Measurements from ENCODE around the gene LENG1. TPM values are rescaled to one million over a fixed set of nuclear protein-coding genes. Genes with fewer than 3 reads are reported as not detected.
"Not testable (repeated sequence)": the region's sequence is repeated elsewhere in the genome, so short reads cannot be mapped to it uniquely, and the experiment has no call there.

Gene LENG1
- total RNA-seq, 1 donor from 2014 or later, result 2.7 TPM

DNA sequence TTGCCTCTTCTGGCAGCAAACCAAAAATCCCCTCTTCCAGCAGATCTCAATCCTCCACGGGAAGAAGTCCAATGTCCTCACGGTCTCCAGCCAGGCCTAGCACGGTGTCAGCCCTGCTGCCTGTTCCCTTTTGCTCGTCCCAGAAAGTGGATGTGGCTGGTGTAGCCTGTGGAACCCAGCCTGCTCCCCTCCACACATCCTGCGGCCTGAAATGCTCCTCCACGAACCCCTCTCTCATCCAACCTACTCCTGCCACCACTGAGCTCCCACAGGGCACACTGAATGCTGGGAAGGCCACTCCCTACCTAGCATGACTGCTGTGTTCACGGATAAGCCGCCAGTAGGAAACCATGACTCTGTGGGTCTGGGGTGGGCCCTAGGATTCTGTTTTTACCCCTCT, 26.8 kb upstream of the LENG1 start:
- Mint-ChIP-seq H3K4me1 (peaks cover 10% of the 10 kb centered on the region), H3K27ac (peak overlapping the region; percentile 46), H3K9me3 (no peaks in the 10 kb centered on the region), H3K4me3 (no peak overlapping the region), H3K27me3 (ENCODE audit: insufficient read depth, low read depth) (peaks cover 22% of the 10 kb centered on the region), H3K36me3 (peaks cover 15% of the 10 kb centered on the region)
- Histone ChIP-seq H3K9me3 (ENCODE audit: low read depth) (no peaks in the 10 kb centered on the region), H3K4me2 (no peak overlapping the region), H2AFZ (replicated peaks) (no peak overlapping the region), H3K4me1 (peaks cover 5% of the 10 kb centered on the region), H3F3A (ENCODE audit: low read depth) (peaks cover 10% of the 10 kb centered on the region), H3K9ac (no peak overlapping the region), H3K27me3 (no peaks in the 10 kb centered on the region), H3K4me3 (no peak overlapping the region), H3K36me3 (no peaks in the 10 kb centered on the region), H3K79me2 (ENCODE audit: low read depth) (peaks cover 21% of the 10 kb centered on the region), H3K27ac (no peak overlapping the region), H4K20me1 (ENCODE audit: low read depth) (peaks cover 8% of the 10 kb centered on the region)
- no peak for TF ChIP-seq EZH2 (IDR thresholded peaks at IDR 0.05)
- TF ChIP-seq, protein P1, sequence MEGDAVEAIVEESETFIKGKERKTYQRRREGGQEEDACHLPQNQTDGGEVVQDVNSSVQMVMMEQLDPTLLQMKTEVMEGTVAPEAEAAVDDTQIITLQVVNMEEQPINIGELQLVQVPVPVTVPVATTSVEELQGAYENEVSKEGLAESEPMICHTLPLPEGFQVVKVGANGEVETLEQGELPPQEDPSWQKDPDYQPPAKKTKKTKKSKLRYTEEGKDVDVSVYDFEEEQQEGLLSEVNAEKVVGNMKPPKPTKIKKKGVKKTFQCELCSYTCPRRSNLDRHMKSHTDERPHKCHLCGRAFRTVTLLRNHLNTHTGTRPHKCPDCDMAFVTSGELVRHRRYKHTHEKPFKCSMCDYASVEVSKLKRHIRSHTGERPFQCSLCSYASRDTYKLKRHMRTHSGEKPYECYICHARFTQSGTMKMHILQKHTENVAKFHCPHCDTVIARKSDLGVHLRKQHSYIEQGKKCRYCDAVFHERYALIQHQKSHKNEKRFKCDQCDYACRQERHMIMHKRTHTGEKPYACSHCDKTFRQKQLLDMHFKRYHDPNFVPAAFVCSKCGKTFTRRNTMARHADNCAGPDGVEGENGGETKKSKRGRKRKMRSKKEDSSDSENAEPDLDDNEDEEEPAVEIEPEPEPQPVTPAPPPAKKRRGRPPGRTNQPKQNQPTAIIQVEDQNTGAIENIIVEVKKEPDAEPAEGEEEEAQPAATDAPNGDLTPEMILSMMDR (IDR thresholded peaks at IDR 0.05), result no peak
- TF ChIP-seq EZH2phosphoT487 (IDR thresholded peaks at IDR 0.05), result no peak
- DNase-seq (ENCODE audit: low spot score), result no peak

DNA sequence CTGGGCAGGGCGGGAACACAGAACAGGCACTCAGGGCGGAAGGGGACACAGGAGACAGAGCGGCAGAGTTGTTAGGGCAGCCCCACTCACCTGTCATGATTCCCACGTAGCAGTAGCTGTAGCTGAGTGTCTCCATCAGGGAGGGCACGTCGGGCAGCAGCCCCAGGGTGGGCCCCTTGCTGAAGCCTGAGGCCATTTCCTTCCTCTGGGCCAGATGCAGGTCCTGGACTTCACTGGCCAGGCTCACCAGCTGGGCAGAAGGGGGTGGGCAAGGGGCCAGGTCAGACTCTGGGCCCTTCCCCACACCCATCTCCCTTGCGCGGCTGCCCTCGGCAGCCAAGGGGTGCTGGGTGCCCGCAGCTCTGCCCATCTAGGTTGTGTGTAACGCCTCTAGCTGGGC, 23.9 kb upstream of the LENG1 start:
- Mint-ChIP-seq H3K36me3 (peaks cover 17% of the 10 kb centered on the region), H3K4me1 (peaks cover 29% of the 10 kb centered on the region), H3K27me3 (ENCODE audit: insufficient read depth, low read depth) (peaks cover 13% of the 10 kb centered on the region), H3K4me3 (no peak overlapping the region), H3K27ac (no peak overlapping the region), H3K9me3 (no peaks in the 10 kb centered on the region)
- no peak for DNase-seq (ENCODE audit: low spot score)
- Histone ChIP-seq H3K4me3 (no peak overlapping the region), H3K4me2 (no peak overlapping the region), H2AFZ (replicated peaks) (no peak overlapping the region), H3K4me1 (peaks cover 9% of the 10 kb centered on the region), H4K20me1 (ENCODE audit: low read depth) (peaks cover 28% of the 10 kb centered on the region), H3K9ac (no peak overlapping the region), H3K27me3 (no peaks in the 10 kb centered on the region), H3K27ac (no peak overlapping the region), H3F3A (ENCODE audit: low read depth) (peaks cover 17% of the 10 kb centered on the region), H3K79me2 (ENCODE audit: low read depth) (peaks cover 15% of the 10 kb centered on the region), H3K9me3 (ENCODE audit: low read depth) (no peaks in the 10 kb centered on the region), H3K36me3 (no peaks in the 10 kb centered on the region)
- TF ChIP-seq EZH2phosphoT487 (IDR thresholded peaks at IDR 0.05) (no peak), EZH2 (IDR thresholded peaks at IDR 0.05) (no peak)
- TF ChIP-seq, protein P1 (IDR thresholded peaks at IDR 0.05), result no peak

DNA sequence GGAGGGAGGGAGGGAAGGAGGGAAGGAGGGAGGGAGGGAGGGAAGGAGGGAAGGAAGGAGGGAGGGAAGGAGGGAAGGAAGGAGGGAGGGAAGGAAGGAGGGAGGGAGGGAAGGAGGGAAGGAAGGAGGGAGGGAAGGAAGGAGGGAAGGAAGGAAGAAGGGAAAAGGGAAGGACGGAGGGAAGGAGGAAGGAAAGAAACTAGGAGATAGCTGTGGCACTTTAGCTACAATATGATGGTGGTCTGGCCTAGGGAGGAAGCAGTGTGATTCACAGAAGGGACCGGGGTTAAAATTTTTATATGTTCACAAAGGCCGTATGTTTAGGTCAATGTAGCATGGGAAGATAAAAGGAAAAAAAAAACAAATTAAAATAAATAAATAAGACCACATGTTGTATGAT, 22.4 kb upstream of the LENG1 start:
- peaks cover 17% of the 10 kb centered on the region for H3F3A ChIP-seq (ENCODE audit: low read depth)
- not testable (repeated sequence) for H2AFZ ChIP-seq (replicated peaks); H3K27me3 Mint-ChIP-seq (ENCODE audit: insufficient read depth, low read depth); H3K4me3 Mint-ChIP-seq; H3K27ac Mint-ChIP-seq; H3K9me3 ChIP-seq (ENCODE audit: low read depth); H3K9ac ChIP-seq; H3K9me3 Mint-ChIP-seq; H3K4me2 ChIP-seq; DNase-seq (ENCODE audit: low spot score); H3K4me3 ChIP-seq; H3K36me3 ChIP-seq; H3K4me1 ChIP-seq; H3K27ac ChIP-seq; H3K79me2 ChIP-seq (ENCODE audit: low read depth); H3K27me3 ChIP-seq
- peaks cover 21% of the 10 kb centered on the region for H4K20me1 ChIP-seq (ENCODE audit: low read depth)
- H3K4me1 Mint-ChIP-seq, result peaks cover 24% of the 10 kb centered on the region
- H3K36me3 Mint-ChIP-seq, result peaks cover 18% of the 10 kb centered on the region

DNA sequence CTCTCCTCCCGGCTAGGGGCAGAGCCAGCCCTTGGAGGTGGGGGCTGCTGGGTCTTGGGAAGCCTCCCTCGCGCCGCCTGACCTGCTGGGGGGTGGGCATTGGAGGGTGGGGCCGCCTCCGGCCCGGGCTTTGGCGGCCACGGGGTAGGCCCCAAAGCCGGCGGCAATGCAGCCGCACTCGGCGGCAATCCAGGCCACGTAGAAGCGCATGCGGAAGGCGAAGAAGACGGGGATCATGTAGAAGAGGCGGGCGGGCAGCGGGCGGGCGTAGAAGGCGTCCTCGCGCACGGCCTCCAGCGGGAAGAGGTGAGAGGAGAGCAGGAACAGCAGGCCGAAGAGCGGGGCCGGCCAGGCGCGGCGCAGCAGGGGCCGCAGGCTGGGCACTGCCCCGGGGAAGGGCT, 21.2 kb upstream of the LENG1 start:
- H2AFZ ChIP-seq (replicated peaks), result no peak overlapping the region
- no peak overlapping the region for H3K27ac ChIP-seq
- H4K20me1 ChIP-seq (ENCODE audit: low read depth), result peaks cover 21% of the 10 kb centered on the region
- H3K27me3 ChIP-seq, result no peaks in the 10 kb centered on the region
- H3K9me3 ChIP-seq (ENCODE audit: low read depth), result no peaks in the 10 kb centered on the region
- Mint-ChIP-seq H3K4me3 (no peak overlapping the region), H3K9me3 (no peaks in the 10 kb centered on the region), H3K27ac (no peak overlapping the region), H3K4me1 (peaks cover 24% of the 10 kb centered on the region), H3K36me3 (peaks cover 14% of the 10 kb centered on the region), H3K27me3 (ENCODE audit: insufficient read depth, low read depth) (peaks cover 8% of the 10 kb centered on the region)
- H3K4me1 ChIP-seq, result peaks cover 4% of the 10 kb centered on the region
- no peaks in the 10 kb centered on the region for H3K79me2 ChIP-seq (ENCODE audit: low read depth)
- no peak for DNase-seq (ENCODE audit: low spot score)
- TF ChIP-seq, protein P1 (IDR thresholded peaks at IDR 0.05), result no peak
- TF ChIP-seq EZH2 (IDR thresholded peaks at IDR 0.05), result no peak
- no peak for TF ChIP-seq EZH2phosphoT487 (IDR thresholded peaks at IDR 0.05)
- H3K4me2 ChIP-seq, result no peak overlapping the region
- H3K4me3 ChIP-seq, result no peak overlapping the region
- H3F3A ChIP-seq (ENCODE audit: low read depth), result peaks cover 17% of the 10 kb centered on the region
- no peaks in the 10 kb centered on the region for H3K36me3 ChIP-seq
- no peak overlapping the region for H3K9ac ChIP-seq
